GM19395 (cell line): ENCODE data around the gene C1QL4.

ENCODE experiments used
- ATAC-seq: cut with Tn5 transposase; IDR thresholded peaks from one replicate; pipeline ENCODE4 v1.9.1; 2021; ENCODE audit warnings: mild to moderate bottlenecking, moderate library complexity; ENCODE audit not compliant: unreplicated experiment

The C1QL4 gene

DNA sequence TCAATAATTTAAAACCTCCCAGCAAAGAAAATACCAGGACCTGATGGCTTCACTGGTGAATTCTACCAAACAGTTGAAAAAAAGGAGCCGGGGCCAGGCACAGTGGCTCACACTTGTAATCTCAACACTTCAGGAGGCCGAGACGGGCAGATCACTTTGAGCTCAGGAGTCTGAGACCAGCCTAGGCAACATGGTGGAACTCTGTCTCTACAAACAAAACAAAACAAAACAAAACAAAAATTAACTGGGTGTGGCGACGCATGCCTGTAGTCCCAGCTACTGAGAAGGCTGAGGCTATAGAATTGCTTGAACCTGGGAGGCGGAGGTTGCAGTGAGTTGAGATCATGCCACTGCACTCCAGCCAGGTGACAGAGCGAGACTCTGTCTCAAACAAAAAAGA is 27.6 kb downstream of the C1QL4 start:
- no peak for ATAC-seq

- no peak for ATAC-seq
These were observed 31.1 kb downstream of the C1QL4 start for GRCh38 chr12:49305762-49306510.

GRCh38 chr12:49304161-49304560 is 32.8 kb downstream of the C1QL4 start:
- ATAC-seq, result no peak

DNA sequence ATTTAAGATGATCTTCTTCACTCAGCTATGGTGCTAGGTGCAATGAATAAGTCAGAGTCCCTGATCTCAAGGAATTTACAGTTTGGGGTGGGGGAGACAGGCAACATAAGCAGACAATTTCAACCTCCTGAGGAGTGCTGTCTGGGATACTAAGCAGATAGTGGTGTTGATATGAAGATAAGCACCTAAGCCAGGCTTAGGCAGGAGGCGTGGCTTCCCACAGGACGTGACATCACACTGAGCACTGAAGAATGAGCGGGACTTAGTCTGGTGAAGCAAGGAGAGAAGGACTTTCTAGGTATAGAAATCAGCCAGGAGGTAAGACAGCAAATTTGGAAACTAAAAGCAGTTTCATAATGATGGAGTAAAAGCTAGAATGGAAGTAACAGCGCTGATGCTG is 35.2 kb downstream of the C1QL4 start:
- no peak for ATAC-seq

DNA sequence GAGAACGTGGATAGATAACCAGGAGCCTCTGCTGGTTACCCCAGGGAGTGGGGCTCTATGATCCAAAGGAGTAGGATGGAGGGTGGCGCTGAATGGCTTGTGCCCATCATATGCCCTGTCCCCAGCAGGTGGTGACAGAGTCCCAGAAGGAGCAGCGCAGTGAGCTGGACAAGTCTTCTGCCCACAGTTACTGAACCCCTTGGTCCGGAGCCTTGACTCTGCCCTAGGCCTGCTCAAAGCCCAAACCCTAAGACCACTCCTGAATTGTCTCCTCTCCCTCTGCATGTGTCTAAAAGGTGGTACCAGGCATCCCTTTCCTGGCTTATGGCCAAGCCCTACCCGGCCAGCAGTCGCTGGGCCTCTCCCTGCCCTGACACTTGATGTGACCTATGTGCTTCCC is 38.8 kb downstream of the C1QL4 start:
- ATAC-seq, result no peak

- no peak for ATAC-seq
These were observed 39.3 kb downstream of the C1QL4 start for GRCh38 chr12:49297695-49298060.

GRCh38 chr12:49296836-49297694 is 39.9 kb downstream of the C1QL4 start:
- ATAC-seq, result no peak

- ATAC-seq, result no peak
These were observed 40.8 kb downstream of the C1QL4 start for GRCh38 chr12:49296034-49296835.

DNA sequence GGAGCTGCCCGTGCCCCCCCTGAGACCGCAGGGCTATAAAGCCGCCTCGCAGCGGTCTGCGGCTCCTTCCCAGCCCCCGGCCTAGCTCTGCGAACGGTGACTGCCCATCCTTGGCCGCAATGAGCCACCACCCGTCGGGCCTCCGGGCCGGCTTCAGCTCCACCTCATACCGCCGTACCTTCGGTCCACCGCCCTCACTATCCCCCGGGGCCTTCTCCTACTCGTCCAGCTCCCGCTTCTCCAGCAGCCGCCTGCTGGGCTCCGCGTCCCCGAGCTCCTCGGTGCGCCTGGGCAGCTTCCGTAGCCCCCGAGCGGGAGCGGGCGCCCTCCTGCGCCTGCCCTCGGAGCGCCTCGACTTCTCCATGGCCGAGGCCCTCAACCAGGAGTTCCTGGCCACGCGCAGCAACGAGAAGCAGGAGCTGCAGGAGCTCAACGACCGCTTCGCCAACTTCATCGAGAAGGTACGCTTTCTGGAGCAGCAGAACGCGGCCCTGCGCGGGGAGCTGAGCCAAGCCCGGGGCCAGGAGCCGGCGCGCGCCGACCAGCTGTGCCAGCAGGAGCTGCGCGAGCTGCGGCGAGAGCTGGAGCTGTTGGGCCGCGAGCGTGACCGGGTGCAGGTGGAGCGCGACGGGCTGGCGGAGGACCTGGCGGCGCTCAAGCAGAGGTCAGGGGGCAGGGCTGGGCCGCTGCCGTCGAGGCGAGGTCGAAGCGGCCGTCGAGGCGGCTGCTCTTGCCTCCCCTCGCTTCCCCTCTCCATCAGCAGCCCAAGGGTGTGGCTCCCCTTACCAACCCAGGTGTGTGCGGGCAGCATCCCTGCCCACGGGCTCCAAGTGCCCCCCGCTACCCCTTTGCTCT is 41.7 kb downstream of the C1QL4 start, which contains the start of gene PRPH:
PRPH (plus strand) TSS at position 66 of the 855 bp plus-strand sequence; CDS start at position 120, 54 bp downstream.
- ATAC-seq, result no peak

GRCh38 chr12:49294804-49295081 is 42.2 kb downstream of the C1QL4 start:
- no peak for ATAC-seq

- no peak for ATAC-seq
These were observed 42.7 kb downstream of the C1QL4 start for GRCh38 chr12:49294086-49294803.

- no peak for ATAC-seq
These were observed 43.7 kb downstream of the C1QL4 start for GRCh38 chr12:49293056-49293956.

DNA sequence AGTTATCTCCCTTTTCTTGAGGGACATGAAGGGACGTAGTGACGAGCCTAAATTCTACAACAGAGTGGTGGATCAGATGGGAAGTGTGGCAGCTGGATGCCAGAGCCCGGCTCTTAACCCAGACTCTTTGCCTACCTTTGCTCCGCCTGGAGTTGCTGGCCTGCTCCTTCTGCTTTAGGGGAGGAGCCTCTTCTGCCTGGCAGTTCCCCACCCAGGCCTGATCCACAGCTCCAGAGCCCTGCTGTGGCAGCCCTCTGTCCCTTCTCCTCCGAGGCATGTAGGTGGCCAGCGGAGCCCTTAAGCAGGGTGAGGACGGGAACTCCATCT is 44.3 kb downstream of the C1QL4 start:
- no peak for ATAC-seq

DNA sequence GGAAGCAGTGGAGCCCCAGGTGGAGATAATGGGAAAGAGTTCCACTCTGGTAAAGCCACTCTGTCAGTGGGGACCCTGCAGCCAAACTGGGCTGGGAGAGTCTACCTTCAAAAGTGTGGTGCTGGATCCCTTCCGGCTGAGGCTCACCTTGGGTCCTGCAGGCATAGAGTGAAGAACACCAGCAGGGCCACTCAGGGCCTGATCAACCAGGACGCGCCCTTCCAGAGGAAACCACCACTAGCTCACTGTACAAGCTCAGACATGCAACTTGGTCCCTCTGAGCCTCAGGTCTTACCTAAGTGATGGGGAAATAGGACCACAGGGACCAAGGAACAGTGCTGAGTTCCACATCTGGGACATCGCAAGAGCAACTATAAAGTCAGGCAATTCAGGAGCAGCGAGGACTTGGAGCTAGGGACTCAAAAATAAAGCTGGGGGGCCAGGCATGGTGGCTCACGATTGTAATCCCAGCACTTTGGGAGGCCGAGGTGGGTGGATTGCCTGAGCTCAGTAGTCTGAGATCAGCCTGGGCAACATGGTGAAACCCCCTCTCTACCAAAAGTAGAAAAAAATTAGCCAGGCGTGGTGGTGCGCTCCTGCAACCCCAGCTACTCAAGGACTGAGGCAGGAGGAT is 47.9 kb downstream of the C1QL4 start:
- no peak for ATAC-seq

DNA sequence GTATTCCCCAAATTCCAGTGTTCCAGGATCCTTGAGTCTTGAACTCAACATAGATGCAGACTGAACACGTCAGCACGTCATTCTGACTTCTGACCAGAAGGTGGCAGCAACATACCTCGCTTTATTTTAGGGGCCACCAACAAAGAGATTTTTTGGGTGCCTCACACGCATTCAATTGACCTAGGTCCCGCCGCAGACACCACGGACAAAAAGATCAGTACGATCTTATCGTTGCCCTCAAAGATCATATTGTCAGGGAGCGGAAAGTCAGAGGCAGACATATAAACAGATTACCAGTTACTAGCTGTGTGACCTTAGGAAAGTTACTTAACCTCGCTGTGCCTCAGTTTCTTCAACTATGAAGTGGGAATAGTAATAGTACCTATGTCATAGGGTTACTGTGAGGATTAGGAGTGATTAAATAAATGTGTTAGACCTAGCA is 48.6 kb downstream of the C1QL4 start:
- no peak for ATAC-seq

- ATAC-seq, result no peak
These were observed 49.1 kb downstream of the C1QL4 start for GRCh38 chr12:49287876-49288275.

DNA sequence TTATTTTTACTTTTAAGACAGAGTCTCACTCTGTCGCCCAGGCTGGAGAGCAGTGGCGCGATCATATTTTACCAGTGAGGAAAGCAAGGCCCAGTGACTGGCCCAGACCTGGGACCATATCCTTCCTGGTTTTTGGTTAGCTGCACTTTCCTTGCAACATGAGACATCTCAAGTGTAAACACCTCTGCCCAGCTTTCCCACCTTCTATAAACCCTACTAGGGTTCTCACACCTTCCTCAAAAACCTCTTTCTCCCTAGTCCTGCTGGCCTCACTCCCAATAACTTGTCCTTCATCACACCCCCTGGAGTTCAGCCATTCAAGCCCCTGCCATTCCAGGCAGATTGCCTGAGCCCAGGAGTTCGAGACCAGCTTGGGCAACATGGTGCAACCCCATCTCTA is 52.3 kb downstream of the C1QL4 start:
- no peak for ATAC-seq

- ATAC-seq, result no peak
These were observed 53.2 kb downstream of the C1QL4 start for GRCh38 chr12:49283541-49284429.
